H9 (cell line): ENCODE results near the gene KDM4C. TPM values are rescaled to one million over a fixed set of nuclear protein-coding genes. Genes with fewer than 3 reads are reported as not detected.

Experiments
- DNase-seq: peaks from one replicate; pipeline ENCODE4 v3.0.0-alpha.2; 2017
- H2AFZ ChIP-seq: one replicate; pipeline ENCODE4 v1.6.1; 2013; ENCODE audit warnings: mild to moderate bottlenecking, low read length, control low read depth, moderate library complexity
- H2AK5ac ChIP-seq: 2 replicates; pipeline ENCODE4 v1.6.1; 2013; ENCODE audit warnings: low read length, control low read depth, mixed read lengths; ENCODE audit not compliant: insufficient read length
- H2BK120ac ChIP-seq: one replicate; pipeline ENCODE4 v1.6.1; 2013; ENCODE audit warnings: low read depth, mild to moderate bottlenecking, low read length, control low read depth, inconsistent platforms; ENCODE audit not compliant: poor library complexity, severe bottlenecking
- H2BK12ac ChIP-seq: 2 replicates; pipeline ENCODE4 v1.6.1; 2013; ENCODE audit warnings: low read length, control low read depth, mixed read lengths, low read depth; ENCODE audit not compliant: insufficient read length
- H2BK15ac ChIP-seq: 2 replicates; pipeline ENCODE4 v1.6.1; 2013; ENCODE audit warnings: low read depth, low read length, control low read depth
- H2BK20ac ChIP-seq: one replicate; pipeline ENCODE4 v1.6.1; 2013; ENCODE audit warnings: low read depth, mild to moderate bottlenecking, low read length, control low read depth, inconsistent platforms; ENCODE audit not compliant: poor library complexity, severe bottlenecking
- H2BK5ac ChIP-seq: 2 replicates; pipeline ENCODE4 v1.6.1; 2013; ENCODE audit warnings: low read length, control low read depth, mixed read lengths; ENCODE audit not compliant: insufficient read length
- H3K14ac ChIP-seq: 2 replicates; pipeline ENCODE4 v1.6.1; 2013; ENCODE audit warnings: low read length, control low read depth; ENCODE audit not compliant: insufficient read depth
- H3K18ac ChIP-seq: 2 replicates; pipeline ENCODE4 v1.6.1; 2013; ENCODE audit warnings: low read depth, mild to moderate bottlenecking, mixed read lengths, low read length, control low read depth; ENCODE audit not compliant: insufficient read length
- H3K23ac ChIP-seq: 2 replicates; pipeline ENCODE4 v1.6.1; 2013; ENCODE audit warnings: low read length, control low read depth, mixed read lengths, low read depth; ENCODE audit not compliant: insufficient read length
- H3K23me2 ChIP-seq: 2 replicates; pipeline ENCODE4 v1.6.1; 2013; ENCODE audit warnings: low read depth, mild to moderate bottlenecking, mixed read lengths, low read length, control low read depth; ENCODE audit not compliant: insufficient read length, poor library complexity, severe bottlenecking
- H3K27ac ChIP-seq: 2 replicates; pipeline ENCODE4 v1.5.1; 2013; ENCODE audit warnings: low read length, control low read depth, mixed read lengths, low read depth; ENCODE audit not compliant: insufficient read length
- H3K27me3 ChIP-seq: 2 replicates; pipeline ENCODE4 v1.6.1; 2013; ENCODE audit warnings: low read length, control low read depth, inconsistent platforms; ENCODE audit not compliant: insufficient read depth
- H3K4ac ChIP-seq: 2 replicates; pipeline ENCODE4 v1.6.1; 2013; ENCODE audit warnings: low read depth, mild to moderate bottlenecking, control low read depth, inconsistent platforms, low read length, moderate library complexity
- H3K4me1 ChIP-seq: 2 replicates; pipeline ENCODE4 v1.6.1; 2013; ENCODE audit warnings: low read length, control low read depth, inconsistent platforms; ENCODE audit not compliant: insufficient read depth
- H3K4me2 ChIP-seq: 2 replicates; pipeline ENCODE4 v1.6.1; 2013; ENCODE audit warnings: low read length, control low read depth, mixed read lengths; ENCODE audit not compliant: insufficient read length, insufficient read depth
- H3K56ac ChIP-seq: 2 replicates; pipeline ENCODE4 v1.6.1; 2013; ENCODE audit warnings: low read depth, mild to moderate bottlenecking, mixed read lengths, low read length, control low read depth; ENCODE audit not compliant: insufficient read length
- H3K79me1 ChIP-seq: 2 replicates; pipeline ENCODE4 v1.6.1; 2013; ENCODE audit warnings: low read depth, mild to moderate bottlenecking, moderate library complexity, low read length, control low read depth, inconsistent platforms; ENCODE audit not compliant: insufficient read depth, poor library complexity, severe bottlenecking
- H3K79me2 ChIP-seq: 2 replicates; pipeline ENCODE4 v1.6.1; 2013; ENCODE audit warnings: low read length, control low read depth, inconsistent platforms; ENCODE audit not compliant: insufficient read depth
- H3K9ac ChIP-seq: 2 replicates; pipeline ENCODE4 v1.6.1; 2013; ENCODE audit warnings: low read length, control low read depth, mixed read lengths; ENCODE audit not compliant: insufficient read length; ENCODE audit errors: extremely low read depth
- H3K9me3 ChIP-seq: one replicate; pipeline ENCODE4 v1.6.1; 2013; ENCODE audit warnings: low read depth, low read length, inconsistent platforms; ENCODE audit not compliant: control insufficient read depth
- H3T11ph ChIP-seq: one replicate; pipeline ENCODE4 v1.6.1; 2013; ENCODE audit warnings: mild to moderate bottlenecking, low read length, control low read depth, inconsistent platforms
- H4K20me1 ChIP-seq: one replicate; pipeline ENCODE4 v1.6.1; 2013; ENCODE audit not compliant: control insufficient read depth, insufficient read length, insufficient read depth
- H4K5ac ChIP-seq: 2 replicates; pipeline ENCODE4 v1.6.1; 2013; ENCODE audit warnings: low read depth, mild to moderate bottlenecking, mixed read lengths, low read length, control low read depth; ENCODE audit not compliant: insufficient read length
- H4K8ac ChIP-seq: replicated peaks from 2 replicates; pipeline ENCODE4 v1.6.1; 2013; ENCODE audit warnings: low read length, control low read depth, mixed read lengths, low read depth; ENCODE audit not compliant: insufficient read length
- H4K91ac ChIP-seq: 2 replicates; pipeline ENCODE4 v1.6.1; 2013; ENCODE audit warnings: low read depth, mild to moderate bottlenecking, moderate library complexity, mixed read lengths, low read length, control low read depth; ENCODE audit not compliant: insufficient read length
- H3K27ac Mint-ChIP-seq, 3 experiments: 2 replicates in 2 of 3; 3 replicates in 1 of 3; pipeline ENCODE4 v1.8.0; 2020 to 2021; ENCODE audit warnings: mixed read lengths in 3 of 3, mild to moderate bottlenecking in 1 of 3, moderate library complexity in 1 of 3
- H3K27me3 Mint-ChIP-seq: 2 replicates; pipeline ENCODE4 v1.8.0; 2021; ENCODE audit warnings: low read depth, mild to moderate bottlenecking, moderate library complexity, mixed read lengths
- H3K36me3 Mint-ChIP-seq, 3 experiments: 2 replicates in 2 of 3; 3 replicates in 1 of 3; pipeline ENCODE4 v1.8.0; 2020 to 2021; ENCODE audit warnings: low read depth in 3 of 3, mixed read lengths in 3 of 3; ENCODE audit not compliant: insufficient read depth in 1 of 3
- H3K4me1 Mint-ChIP-seq, 2 experiments: 2 replicates each; pipeline ENCODE4 v1.8.0; 2020; ENCODE audit warnings: mixed read lengths in 2 of 2
- H3K4me3 Mint-ChIP-seq, 2 experiments: 2 replicates in 1 of 2; 3 replicates in 1 of 2; pipeline ENCODE4 v1.8.0; 2020 to 2021; ENCODE audit warnings: mild to moderate bottlenecking in 2 of 2, mixed read lengths in 2 of 2, moderate library complexity in 1 of 2
- H3K9me3 Mint-ChIP-seq, 2 experiments: 2 replicates in 1 of 2; 3 replicates in 1 of 2; pipeline ENCODE4 v1.8.0; 2020; ENCODE audit warnings: mild to moderate bottlenecking in 2 of 2, mixed read lengths in 2 of 2, moderate library complexity in 1 of 2
- CTCF ChIP-seq: fragments of 200-600 bp; sonication (generic); conservative IDR thresholded peaks from 3 replicates; pipeline ENCODE4 v1.8.0; 2021; ENCODE audit warnings: antibody characterized with exemption, mild to moderate bottlenecking
- total RNA-seq: library from RNA; stranded (reverse); gene quantifications from 2 replicates; pipeline ENCODE4 v1.2.1, GENCODE V29; 2021

Gene KDM4C
- total RNA-seq, 1 experiment from 2014 or later, result 24.0 TPM

- H3K14ac ChIP-seq, result no peak overlapping the region
- no peaks in the 10 kb centered on the region for H4K20me1 ChIP-seq
- Mint-ChIP-seq H3K4me1 (no peaks in the 10 kb centered on the region), H3K27me3 (no peaks in the 10 kb centered on the region), H3K4me3 (no peak overlapping the region), H3K27ac (no peak overlapping the region), H3K9me3 (peaks cover 14 to 20% of the 10 kb centered on the region in 2 experiments), H3K36me3 (peaks cover 13 to 24% (median 18%) of the 10 kb centered on the region in 3 experiments)
- no peak overlapping the region for H3K9ac ChIP-seq
- H3K4me2 ChIP-seq, result no peak overlapping the region
- H2BK20ac ChIP-seq, result no peak overlapping the region
- no peak overlapping the region for H3K18ac ChIP-seq
- no peak for TF ChIP-seq CTCF
- H3K4ac ChIP-seq, result no peak overlapping the region
- no peak overlapping the region for H2BK5ac ChIP-seq
- no peak overlapping the region for H4K91ac ChIP-seq
- no peak overlapping the region for H3K27ac ChIP-seq
- H3K23ac ChIP-seq, result no peak overlapping the region
- H2AFZ ChIP-seq, result no peak overlapping the region
- H3K27me3 ChIP-seq, result no peaks in the 10 kb centered on the region
- no peak overlapping the region for H2BK12ac ChIP-seq
- H3K9me3 ChIP-seq, result no peaks in the 10 kb centered on the region
- DNase-seq, result no peak
- H2BK15ac ChIP-seq, result no peak overlapping the region
- H3K23me2 ChIP-seq, result no peaks in the 10 kb centered on the region
- no peak overlapping the region for H4K8ac ChIP-seq
- H3K56ac ChIP-seq, result no peak overlapping the region
- no peak overlapping the region for H2AK5ac ChIP-seq
- no peak overlapping the region for H3T11ph ChIP-seq
- H4K5ac ChIP-seq, result no peak overlapping the region
- H2BK120ac ChIP-seq, result no peak overlapping the region
- H3K4me1 ChIP-seq, result no peaks in the 10 kb centered on the region
- H3K79me2 ChIP-seq, result no peaks in the 10 kb centered on the region
- H3K79me1 ChIP-seq, result no peaks in the 10 kb centered on the region
Observed at GRCh38 chr9:6945816-6946215, 188.0 kb downstream of the KDM4C start.
